Islet precursor cell (in vitro differentiated cells): ENCODE data around the gene TRMT10A.

ENCODE experiments used
- DNase-seq: peaks from one replicate; pipeline ENCODE4 v3.0.0-alpha.2; 2018

Gene TRMT10A, protein sequence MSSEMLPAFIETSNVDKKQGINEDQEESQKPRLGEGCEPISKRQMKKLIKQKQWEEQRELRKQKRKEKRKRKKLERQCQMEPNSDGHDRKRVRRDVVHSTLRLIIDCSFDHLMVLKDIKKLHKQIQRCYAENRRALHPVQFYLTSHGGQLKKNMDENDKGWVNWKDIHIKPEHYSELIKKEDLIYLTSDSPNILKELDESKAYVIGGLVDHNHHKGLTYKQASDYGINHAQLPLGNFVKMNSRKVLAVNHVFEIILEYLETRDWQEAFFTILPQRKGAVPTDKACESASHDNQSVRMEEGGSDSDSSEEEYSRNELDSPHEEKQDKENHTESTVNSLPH

GRCh38 chr4:99563310-99564186 lies at the start of gene TRMT10A:
TRMT10A (minus strand) TSS chr4:99564039; CDS start chr4:99559338, 4,701 bp downstream.
- DNase-seq = peak; percentile 99

DNA sequence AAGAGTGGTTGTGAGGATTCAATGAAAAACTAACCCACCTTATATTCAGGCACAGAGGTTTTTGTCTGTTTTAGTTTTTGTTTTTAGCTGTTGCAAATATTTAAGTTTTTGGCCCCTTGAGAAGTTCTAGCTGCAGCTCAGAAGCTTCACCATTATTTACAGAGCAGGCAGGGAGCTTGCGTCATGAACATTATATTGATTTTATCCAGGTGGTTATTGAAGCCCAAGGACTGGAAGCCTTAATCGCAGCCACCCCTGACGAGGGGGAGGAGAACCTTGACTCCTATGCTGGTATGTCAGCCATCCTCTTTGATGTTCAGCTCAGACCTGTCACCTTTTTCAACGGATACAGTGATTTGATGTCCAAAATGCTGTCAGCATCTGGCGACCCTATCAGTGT lies 48.9 kb upstream of the TRMT10A start:
- DNase-seq = no peak

DNA sequence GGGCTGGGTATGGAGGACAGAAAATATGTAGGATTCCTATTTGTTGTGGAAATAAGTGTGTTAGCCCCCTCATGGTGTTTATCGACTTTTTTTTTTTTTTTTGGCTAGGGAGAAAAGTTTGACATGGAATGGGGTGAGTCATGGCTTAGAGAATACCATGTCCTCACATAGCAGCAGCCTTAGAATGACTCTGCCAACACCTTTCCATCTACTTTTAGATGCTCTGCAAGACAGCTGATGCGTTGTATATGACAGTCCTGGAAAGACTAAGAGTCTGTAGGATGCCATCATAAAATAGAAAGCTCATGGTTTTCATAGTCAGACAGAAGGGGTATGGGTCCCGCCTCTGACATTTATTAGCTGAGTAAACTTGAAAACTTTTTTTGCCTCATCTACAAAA lies 48.4 kb upstream of the TRMT10A start:
- DNase-seq = no peak

- DNase-seq = no peak
Measured at GRCh38 chr4:99610605-99611175, 46.9 kb upstream of the TRMT10A start.

GRCh38 chr4:99608417-99608816 lies 44.6 kb upstream of the TRMT10A start:
- DNase-seq = no peak

DNA sequence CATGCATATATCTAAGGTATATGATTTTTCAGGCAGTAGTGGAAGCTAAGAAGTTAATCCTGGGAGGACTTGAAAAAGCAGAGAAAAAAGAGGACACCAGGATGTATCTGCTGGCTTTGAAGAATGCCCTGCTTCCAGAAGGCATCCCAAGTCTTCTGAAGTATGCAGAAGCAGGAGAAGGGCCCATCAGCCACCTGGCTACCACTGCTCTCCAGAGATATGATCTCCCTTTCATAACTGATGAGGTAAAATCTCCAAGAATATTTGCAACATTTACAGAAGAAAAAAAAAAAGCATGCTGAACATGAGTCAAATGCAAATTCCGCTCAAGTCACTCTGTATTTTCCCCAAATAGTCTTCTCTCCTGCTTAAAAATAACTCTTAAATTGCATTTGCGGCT lies 42.9 kb upstream of the TRMT10A start:
- DNase-seq = no peak

DNA sequence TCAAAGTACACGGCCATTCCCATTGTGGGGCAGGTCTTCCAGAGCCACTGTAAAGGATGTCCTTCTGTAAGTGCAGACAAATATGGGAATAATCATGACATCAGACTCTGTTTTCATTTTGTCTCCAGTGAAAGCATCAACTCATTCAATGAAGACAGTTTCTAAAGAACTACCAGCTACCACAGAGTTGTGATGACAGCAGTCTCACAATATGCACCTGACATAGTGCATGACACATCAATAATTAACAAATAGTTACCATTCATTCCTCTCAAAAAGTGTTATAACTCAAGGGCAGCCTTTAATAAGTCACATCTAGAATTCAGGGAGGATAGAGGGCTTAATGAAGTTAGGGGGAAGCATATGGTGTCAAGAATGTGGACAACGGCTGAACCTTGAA lies 31.0 kb upstream of the TRMT10A start:
- no peak for DNase-seq

DNA sequence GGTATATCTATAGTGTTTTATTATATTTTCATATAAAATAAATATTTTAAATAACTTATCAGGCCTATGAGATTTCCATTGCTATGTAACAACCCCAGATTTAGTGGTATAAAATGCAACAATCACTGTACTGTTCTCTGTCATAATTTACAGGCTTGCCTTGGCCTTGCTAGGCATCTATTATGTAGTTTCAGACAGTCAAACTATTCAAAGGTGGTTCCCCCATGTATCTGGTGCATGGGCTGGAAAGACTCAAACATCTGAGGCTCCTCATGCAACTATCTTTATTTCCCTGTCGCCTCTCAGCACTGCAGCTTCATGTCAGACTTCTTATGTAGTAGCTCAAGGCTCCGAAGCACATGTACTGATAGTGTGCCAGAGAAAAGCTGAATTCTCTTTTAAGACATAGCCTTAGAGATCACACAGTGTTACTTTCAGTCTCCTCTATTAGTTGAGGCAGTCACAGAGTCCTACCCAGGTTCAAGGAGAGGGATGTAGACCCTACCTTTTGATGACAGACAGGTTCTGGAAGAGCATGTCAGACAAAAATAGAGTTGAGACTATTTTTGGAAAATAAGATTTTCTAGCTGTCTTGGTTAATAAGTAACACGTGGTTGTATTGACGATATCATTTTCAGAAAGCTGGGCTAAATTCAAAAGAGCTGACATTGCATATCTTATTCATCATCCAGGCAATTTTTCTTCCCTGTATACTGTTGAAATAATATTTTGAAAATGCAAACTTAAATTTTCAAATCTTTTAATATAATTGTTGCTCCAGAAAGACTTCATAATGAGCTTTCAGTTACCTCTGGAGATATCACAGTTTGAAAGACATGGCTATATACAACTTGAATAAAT lies 30.2 kb upstream of the TRMT10A start:
- DNase-seq = no peak

- DNase-seq = no peak
Measured at GRCh38 chr4:99591757-99592156, 27.9 kb upstream of the TRMT10A start.

DNA sequence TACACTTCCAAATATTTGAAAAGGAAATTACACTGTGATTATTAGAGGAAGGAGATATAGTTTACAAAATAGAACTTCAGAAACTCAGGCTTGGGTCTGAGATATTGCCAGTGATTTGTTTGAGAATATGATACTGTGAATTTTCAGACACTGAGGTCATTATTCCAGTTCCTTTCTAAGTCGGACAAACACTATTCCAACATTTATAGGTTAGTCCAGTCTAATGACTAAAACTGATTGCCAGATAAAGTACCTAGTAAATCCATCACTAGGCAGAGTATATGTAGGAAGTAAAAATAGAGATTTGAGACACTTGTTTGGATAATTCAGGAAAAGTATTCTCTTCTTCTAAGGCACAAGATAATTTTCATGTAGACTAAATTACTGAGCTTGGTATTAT lies 24.0 kb upstream of the TRMT10A start:
- no peak for DNase-seq

DNA sequence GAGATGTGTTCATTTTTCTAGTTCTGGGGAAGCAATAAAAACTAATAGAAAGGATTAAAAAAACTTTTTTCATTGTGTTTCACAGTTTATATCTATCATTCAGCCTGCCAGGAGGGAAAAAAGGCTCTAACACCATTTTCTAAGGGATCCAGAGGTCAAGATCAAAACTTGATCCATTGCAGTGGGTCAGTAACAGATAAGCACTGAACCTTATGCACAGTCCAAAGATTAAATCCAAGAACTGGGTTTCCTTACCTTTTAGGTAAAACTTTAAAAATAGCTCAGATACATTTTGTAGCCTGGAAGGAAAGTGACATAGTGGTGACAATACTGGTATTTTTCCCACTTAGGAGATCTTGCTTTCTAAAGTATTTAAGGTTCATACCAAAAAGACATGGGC lies 23.5 kb upstream of the TRMT10A start:
- DNase-seq = no peak

DNA sequence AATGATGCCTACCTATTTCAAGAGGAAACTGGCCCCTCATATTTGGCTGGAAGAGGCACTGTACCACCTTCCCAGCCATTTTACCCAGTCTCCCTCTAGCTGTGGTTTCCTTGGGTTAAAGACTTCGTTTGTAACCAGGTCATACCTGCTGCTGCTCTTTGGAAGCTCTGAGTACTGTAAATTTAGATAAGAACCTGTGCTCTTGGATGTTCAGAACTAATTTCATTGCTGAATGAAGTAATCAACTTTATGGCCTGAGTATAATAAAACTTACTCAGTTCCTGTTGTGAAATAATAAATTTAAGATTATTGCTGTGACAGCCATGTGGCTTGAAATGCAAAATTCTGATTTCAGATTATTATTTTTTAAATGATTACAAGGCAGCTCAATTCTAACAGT lies 23.0 kb upstream of the TRMT10A start:
- DNase-seq = no peak

DNA sequence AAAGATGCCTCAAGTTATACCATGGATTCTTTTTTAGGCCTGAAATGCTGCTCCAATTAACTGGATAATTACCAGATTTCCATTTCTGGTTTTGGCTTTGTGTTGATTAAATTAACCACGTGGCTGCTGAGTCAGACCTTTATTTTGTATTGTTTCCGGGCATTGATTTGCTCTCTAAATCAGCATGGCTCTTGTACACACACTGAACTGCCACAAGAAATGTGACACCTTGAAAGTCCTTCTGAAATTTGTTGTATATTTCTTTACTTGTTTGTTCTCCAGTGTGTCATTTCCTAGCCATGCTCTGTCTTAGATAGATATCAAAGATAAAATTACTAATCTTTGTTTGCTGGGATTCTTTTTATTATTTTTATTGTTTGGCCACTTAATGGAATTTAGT lies 22.5 kb upstream of the TRMT10A start:
- no peak for DNase-seq

DNA sequence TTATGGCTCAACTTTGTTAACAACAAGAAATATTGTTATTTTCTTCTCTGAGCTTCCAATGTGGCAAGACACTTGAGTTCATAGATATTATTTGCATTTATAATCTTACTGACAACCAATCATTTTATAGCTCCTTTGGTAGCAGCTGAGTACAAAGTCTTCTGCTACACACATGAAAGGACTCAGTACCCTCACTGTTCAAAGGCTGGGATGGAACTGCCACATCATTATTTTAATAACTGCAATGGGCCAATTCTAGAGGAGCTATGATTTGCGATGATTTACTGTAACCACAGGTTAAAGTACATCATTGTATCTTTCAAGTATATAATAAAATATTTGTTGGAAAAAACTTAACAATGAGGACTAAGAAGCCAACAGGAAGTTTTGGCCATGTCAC lies 21.7 kb upstream of the TRMT10A start:
- DNase-seq = no peak

DNA sequence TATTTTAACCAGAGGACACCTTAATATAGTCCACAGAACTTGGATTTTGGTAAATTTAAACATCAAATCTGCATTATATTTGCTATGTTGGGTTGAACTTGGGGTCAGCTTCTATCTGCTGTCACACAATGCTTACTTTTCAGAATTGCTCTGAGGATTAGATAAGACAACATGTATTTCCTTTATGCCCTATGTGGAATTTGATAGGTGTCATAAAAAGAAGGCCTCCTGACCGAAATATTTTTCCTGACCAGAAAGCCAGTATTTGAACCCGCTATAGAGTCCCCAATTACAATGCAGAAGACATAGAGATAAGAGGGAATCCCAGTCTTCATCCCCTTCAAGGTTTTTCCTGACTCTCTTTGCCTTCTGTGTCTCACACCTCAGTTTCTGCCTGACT lies 14.9 kb upstream of the TRMT10A start:
- DNase-seq = no peak

- DNase-seq = no peak
Measured at GRCh38 chr4:99574530-99575324, 10.9 kb upstream of the TRMT10A start, which contains the start of gene MTTP. MTTP (plus strand) TSS chr4:99574824; CDS start chr4:99574910, 86 bp downstream.

DNA sequence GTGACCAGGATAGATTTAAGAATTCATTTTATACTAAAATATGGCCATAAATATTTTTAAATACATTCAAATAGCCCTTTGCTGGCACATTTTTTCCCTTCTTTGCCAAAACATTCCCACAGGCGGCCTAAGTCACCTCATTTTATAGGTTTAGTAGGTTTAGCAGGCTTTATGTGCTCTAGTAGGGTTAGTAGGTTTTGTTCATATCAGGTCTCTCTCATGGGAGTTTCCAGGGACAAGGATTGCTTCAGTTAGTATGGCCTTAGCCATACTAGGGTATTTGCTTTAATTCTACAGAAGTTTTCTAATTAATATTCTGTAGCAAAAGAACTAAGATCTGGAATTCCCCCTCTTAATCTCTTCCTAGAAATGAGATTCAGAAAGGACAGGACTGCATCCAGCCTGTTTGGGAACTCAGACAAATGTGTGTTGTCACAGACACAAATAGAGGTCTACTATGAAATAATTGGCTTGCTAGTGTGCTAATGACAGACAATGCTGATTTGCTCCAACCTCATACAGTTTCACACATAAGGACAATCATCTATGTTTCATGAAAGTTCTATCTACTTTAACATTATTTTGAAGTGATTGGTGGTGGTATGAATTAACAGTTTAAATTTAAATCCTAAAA lies 10.0 kb upstream of the TRMT10A start:
- no peak for DNase-seq

- no peak for DNase-seq
Measured at GRCh38 chr4:99572527-99573240, 8.8 kb upstream of the TRMT10A start.

DNA sequence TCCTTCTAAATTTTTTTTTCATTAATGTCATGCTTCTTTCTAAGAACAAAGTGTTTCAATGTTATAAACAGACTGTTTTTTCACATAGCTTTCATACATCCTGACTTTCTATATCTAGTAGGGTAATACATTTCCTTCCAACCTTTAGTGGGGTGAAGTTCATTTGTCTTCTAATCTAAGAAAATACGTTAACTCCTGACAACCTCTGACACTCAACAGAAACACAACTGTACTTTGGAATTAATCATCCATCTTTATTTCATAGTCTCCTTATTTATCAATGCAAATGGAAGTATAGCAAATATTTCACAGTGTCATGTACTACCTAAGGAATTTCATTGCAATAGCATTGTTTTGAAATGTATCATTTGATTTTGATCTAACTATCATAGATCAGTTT lies 8.0 kb upstream of the TRMT10A start:
- DNase-seq = no peak

DNA sequence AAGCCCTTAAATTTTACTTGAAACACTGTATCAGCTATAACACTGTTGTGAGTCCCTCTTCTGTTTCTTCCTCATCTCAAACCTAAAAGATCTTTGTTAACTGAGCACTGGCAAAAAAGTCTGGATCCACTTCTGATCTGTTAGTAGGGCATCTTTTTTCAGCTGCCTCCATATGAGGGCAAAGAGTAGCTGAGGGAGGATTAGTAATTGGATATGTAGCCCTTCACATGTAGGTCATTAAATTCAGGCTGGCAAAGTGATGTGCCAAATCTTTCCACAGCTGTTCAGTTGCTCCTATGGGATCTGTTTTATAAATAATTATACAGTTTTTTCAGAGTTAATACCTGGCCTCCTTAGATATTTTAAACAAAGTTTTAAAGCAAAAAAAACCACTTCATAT lies 1.1 kb upstream of the TRMT10A start:
- DNase-seq = no peak

DNA sequence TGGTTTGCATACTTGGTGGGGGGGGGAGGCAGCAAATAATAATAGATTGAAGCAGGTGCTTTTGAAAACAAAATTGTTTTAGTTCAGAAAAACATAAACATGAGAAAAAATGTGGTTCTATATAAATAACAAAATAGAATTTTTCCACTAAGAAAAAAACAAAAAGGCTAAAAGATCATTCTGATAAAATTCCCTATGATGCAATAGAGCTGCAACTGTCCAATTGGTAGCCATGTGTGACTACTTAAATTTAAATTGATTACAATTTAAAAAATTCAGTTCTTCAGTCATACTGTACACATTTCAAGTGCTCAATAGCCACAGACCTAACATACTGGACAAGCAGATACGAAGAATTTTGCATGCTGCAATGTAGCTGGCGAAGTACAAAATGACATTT lies 11.0 kb downstream of the TRMT10A start:
- no peak for DNase-seq
